ENCODE measurements around the gene SND1.

The SND1 gene

DNA sequence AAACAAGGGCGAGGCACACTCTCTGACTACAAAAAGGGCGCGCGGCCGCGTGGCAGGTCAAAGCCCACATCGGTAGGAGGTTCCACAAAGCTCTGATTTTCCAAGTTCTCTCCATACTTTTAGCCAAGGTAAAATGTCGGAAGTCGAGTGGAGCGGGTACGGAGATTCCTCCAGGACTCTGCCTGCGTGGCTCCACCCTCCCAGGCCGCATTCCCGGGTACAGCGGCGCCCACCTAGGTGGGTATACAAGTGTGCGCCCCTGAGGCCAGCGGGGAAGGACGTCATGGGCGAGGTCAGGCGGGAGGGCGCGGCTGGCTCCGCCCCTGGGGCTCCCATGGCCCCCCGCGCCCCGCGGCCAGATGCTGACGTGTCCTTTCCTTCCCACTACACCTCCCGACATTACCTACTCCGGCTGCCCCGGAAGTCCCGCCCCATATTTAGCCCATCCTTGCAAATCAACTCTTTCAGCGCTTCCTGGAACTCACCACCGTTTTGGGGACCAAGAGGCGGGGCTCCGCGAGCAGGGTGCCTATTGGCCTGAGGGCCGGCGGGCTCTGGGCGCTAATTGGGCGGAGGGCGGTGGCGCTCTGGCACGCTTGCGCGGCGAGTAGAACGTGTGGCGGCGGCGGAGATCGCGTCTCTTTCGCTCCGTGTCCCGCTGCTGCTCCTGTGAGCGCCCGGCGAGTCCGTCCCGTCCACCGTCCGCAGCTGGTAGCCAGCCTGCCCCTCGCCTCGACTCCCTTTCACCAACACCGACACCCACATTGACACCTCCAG, at the start of gene SND1 (continued):
- TF ChIP-seq, protein P1, sequence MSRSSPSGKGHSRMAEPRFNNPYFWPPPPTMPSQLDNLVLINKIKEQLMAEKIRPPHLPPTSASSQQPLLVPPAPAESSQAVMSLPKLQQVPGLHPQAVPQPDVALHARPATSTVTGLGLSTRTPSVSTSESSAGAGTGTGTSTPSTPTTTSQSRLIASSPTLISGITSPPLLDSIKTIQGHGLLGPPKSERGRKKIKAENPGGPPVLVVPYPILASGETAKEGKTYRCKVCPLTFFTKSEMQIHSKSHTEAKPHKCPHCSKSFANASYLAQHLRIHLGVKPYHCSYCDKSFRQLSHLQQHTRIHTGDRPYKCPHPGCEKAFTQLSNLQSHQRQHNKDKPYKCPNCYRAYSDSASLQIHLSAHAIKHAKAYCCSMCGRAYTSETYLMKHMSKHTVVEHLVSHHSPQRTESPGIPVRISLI (tag by site-specific recombination; IDR thresholded peaks at IDR 0.05) = no peak
- TF ChIP-seq ZNF701 (tag by site-specific recombination; IDR thresholded peaks at IDR 0.05) = no peak; the same call in 1 of the 2 replicates
- no peak for TF ChIP-seq ZNF266 (tag by site-specific recombination; IDR thresholded peaks at IDR 0.05; ENCODE audit: low read depth)
- TF ChIP-seq ZNF138 (tag by site-specific recombination; IDR thresholded peaks at IDR 0.05; ENCODE audit: borderline replicate concordance) = no peak
- TF ChIP-seq ZNF155 (tag by site-specific recombination; IDR thresholded peaks at IDR 0.05) = no peak
- TF ChIP-seq ZNF791 (tag by site-specific recombination; IDR thresholded peaks at IDR 0.05) = no peak
- TF ChIP-seq, protein P2, sequence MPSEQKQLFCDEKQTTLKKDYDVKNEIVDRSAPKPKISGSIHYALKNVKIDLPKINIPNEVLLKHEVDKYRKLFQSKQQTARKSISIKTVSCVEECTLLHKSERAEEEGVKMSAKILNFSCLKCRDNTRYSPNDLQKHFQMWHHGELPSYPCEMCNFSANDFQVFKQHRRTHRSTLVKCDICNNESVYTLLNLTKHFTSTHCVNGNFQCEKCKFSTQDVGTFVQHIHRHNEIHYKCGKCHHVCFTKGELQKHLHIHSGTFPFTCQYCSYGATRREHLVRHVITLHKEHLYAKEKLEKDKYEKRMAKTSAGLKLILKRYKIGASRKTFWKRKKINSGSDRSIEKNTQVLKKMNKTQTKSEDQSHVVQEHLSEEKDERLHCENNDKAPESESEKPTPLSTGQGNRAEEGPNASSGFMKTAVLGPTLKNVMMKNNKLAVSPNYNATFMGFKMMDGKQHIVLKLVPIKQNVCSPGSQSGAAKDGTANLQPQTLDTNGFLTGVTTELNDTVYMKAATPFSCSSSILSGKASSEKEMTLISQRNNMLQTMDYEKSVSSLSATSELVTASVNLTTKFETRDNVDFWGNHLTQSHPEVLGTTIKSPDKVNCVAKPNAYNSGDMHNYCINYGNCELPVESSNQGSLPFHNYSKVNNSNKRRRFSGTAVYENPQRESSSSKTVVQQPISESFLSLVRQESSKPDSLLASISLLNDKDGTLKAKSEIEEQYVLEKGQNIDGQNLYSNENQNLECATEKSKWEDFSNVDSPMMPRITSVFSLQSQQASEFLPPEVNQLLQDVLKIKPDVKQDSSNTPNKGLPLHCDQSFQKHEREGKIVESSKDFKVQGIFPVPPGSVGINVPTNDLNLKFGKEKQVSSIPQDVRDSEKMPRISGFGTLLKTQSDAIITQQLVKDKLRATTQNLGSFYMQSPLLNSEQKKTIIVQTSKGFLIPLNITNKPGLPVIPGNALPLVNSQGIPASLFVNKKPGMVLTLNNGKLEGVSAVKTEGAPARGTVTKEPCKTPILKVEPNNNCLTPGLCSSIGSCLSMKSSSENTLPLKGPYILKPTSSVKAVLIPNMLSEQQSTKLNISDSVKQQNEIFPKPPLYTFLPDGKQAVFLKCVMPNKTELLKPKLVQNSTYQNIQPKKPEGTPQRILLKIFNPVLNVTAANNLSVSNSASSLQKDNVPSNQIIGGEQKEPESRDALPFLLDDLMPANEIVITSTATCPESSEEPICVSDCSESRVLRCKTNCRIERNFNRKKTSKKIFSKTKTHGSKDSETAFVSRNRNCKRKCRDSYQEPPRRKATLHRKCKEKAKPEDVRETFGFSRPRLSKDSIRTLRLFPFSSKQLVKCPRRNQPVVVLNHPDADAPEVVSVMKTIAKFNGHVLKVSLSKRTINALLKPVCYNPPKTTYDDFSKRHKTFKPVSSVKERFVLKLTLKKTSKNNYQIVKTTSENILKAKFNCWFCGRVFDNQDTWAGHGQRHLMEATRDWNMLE (tag by site-specific recombination; conservative IDR thresholded peaks at IDR 0.05; ENCODE audit: low read depth) = peak; percentile 61
- TF ChIP-seq ZNF473 (tag by site-specific recombination; IDR thresholded peaks at IDR 0.05) = no peak
- TF ChIP-seq ZNF24 (tag by site-specific recombination; IDR thresholded peaks at IDR 0.05) = peak; percentile 43; the same call in 1 of the 2 replicates
- no peak for TF ChIP-seq MZF1 (tag by site-specific recombination; IDR thresholded peaks at IDR 0.05; ENCODE audit: borderline replicate concordance)
- TF ChIP-seq HOXD13 (CRISPR knock-in tag; IDR thresholded peaks at IDR 0.05; ENCODE audit: borderline replicate concordance) = no peak
- TF ChIP-seq, protein P3, sequence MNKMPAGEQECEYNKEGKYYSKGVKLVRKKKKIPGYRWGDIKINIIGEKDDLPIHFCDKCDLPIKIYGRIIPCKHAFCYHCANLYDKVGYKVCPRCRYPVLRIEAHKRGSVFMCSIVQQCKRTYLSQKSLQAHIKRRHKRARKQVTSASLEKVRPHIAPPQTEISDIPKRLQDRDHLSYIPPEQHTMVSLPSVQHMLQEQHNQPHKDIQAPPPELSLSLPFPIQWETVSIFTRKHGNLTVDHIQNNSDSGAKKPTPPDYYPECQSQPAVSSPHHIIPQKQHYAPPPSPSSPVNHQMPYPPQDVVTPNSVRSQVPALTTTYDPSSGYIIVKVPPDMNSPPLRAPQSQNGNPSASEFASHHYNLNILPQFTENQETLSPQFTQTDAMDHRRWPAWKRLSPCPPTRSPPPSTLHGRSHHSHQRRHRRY (tag by site-specific recombination; IDR thresholded peaks at IDR 0.05) = 0 out of 2 replicates have a peak, but pooled peaks have one; percentile 20
- peak; percentile 87 for TF ChIP-seq ZBTB21 (tag by site-specific recombination; IDR thresholded peaks at IDR 0.05)
- peak; percentile 61 for TF ChIP-seq SP7 (tag by site-specific recombination; IDR thresholded peaks at IDR 0.05)
- TF ChIP-seq, protein P4, sequence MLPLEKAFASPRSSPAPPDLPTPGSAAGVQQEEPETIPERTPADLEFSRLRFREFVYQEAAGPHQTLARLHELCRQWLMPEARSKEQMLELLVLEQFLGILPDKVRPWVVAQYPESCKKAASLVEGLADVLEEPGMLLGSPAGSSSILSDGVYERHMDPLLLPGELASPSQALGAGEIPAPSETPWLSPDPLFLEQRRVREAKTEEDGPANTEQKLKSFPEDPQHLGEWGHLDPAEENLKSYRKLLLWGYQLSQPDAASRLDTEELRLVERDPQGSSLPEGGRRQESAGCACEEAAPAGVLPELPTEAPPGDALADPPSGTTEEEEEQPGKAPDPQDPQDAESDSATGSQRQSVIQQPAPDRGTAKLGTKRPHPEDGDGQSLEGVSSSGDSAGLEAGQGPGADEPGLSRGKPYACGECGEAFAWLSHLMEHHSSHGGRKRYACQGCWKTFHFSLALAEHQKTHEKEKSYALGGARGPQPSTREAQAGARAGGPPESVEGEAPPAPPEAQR (tag by site-specific recombination; IDR thresholded peaks at IDR 0.05) = no peak
- TF ChIP-seq ZNF121 (tag by site-specific recombination; IDR thresholded peaks at IDR 0.05) = no peak
- TF ChIP-seq BCL11B (tag by site-specific recombination; IDR thresholded peaks at IDR 0.05; ENCODE audit: low read depth) = peak; percentile 60; the same call in 1 of the 2 replicates
- 0 out of 2 replicates have a peak, but pooled peaks have one; percentile 14 for TF ChIP-seq ZFP69B (tag by site-specific recombination; IDR thresholded peaks at IDR 0.05)
- TF ChIP-seq, protein P5, sequence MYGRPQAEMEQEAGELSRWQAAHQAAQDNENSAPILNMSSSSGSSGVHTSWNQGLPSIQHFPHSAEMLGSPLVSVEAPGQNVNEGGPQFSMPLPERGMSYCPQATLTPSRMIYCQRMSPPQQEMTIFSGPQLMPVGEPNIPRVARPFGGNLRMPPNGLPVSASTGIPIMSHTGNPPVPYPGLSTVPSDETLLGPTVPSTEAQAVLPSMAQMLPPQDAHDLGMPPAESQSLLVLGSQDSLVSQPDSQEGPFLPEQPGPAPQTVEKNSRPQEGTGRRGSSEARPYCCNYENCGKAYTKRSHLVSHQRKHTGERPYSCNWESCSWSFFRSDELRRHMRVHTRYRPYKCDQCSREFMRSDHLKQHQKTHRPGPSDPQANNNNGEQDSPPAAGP (tag by site-specific recombination; IDR thresholded peaks at IDR 0.05) = 0 out of 2 replicates have a peak, but pooled peaks have one; percentile 35
- peak; percentile 67; the same call in 1 of the 2 replicates for TF ChIP-seq ZNF561 (tag by site-specific recombination; IDR thresholded peaks at IDR 0.05; ENCODE audit: borderline replicate concordance)
- no peak for TF ChIP-seq ZNF624 (tag by site-specific recombination; IDR thresholded peaks at IDR 0.05)
- TF ChIP-seq, protein P6, sequence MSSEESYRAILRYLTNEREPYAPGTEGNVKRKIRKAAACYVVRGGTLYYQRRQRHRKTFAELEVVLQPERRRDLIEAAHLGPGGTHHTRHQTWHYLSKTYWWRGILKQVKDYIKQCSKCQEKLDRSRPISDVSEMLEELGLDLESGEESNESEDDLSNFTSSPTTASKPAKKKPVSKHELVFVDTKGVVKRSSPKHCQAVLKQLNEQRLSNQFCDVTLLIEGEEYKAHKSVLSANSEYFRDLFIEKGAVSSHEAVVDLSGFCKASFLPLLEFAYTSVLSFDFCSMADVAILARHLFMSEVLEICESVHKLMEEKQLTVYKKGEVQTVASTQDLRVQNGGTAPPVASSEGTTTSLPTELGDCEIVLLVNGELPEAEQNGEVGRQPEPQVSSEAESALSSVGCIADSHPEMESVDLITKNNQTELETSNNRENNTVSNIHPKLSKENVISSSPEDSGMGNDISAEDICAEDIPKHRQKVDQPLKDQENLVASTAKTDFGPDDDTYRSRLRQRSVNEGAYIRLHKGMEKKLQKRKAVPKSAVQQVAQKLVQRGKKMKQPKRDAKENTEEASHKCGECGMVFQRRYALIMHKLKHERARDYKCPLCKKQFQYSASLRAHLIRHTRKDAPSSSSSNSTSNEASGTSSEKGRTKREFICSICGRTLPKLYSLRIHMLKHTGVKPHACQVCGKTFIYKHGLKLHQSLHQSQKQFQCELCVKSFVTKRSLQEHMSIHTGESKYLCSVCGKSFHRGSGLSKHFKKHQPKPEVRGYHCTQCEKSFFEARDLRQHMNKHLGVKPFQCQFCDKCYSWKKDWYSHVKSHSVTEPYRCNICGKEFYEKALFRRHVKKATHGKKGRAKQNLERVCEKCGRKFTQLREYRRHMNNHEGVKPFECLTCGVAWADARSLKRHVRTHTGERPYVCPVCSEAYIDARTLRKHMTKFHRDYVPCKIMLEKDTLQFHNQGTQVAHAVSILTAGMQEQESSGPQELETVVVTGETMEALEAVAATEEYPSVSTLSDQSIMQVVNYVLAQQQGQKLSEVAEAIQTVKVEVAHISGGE (tag by site-specific recombination; conservative IDR thresholded peaks at IDR 0.05; ENCODE audit: low read depth) = peak; percentile 83
- no peak for TF ChIP-seq ZNF558 (tag by site-specific recombination; IDR thresholded peaks at IDR 0.05)
- TF ChIP-seq ZBTB48 (tag by site-specific recombination; IDR thresholded peaks at IDR 0.05) = no peak; the same call in 1 of the 2 replicates
- TF ChIP-seq KLF16 (tag by site-specific recombination; IDR thresholded peaks at IDR 0.05) = peak; percentile 60
